ENCODE data around the gene BRD3OS.

Gene BRD3OS

GRCh38 chr9:134076644-134077043 is 51.4 kb downstream of the BRD3OS start:
- no peak for TF ChIP-seq CTCF (IDR thresholded peaks at IDR 0.05; ENCODE audit: low read depth, low read length)
- DNase-seq (ENCODE audit: low read depth in 2 of 2) = no peak
- no peak overlapping the region for H3K4me3 ChIP-seq (replicated peaks in 1 of 2; ENCODE audit: low read depth in 2 of 2, low read length in 2 of 2)

Measured in cardiac fibroblast (primary cell).